Heart left ventricle (tissue), 16 donors: ENCODE data around the gene HLA-B. TPM values are rescaled to one million over a fixed set of nuclear protein-coding genes. Genes with fewer than 3 reads are reported as not detected.

Experiments
- ATAC-seq, 4 donors: fragments of 200-7000 bp; cut with Tn5 transposase; one replicate each; pipeline ENCODE4 v1.9.1; 2020 to 2022; ENCODE audit warnings: moderate library complexity in 4 of 4, mild to moderate bottlenecking in 3 of 4, moderate number of reproducible peaks in 1 of 4
- DNase-seq, 5 donors: peaks; one replicate each; pipeline ENCODE4 v3.0.0-alpha.2; 2020
- H3K27ac ChIP-seq, 12 donors: fragments of 200-600 bp; sonication (generic) in 4 of 12; one replicate each; pipeline versions ENCODE4 v1.5.0 to v1.8.0; 2016 to 2022; ENCODE audit warnings: mild to moderate bottlenecking in 2 of 12
- H3K27me3 ChIP-seq, 9 donors: fragments of 200-600 bp; sonication (generic) in 2 of 9; one replicate each; pipeline versions ENCODE4 v1.5.1 to v1.8.0; 2016 to 2022; ENCODE audit warnings: mild to moderate bottlenecking in 3 of 9
- H3K36me3 ChIP-seq, 9 donors: fragments of 200-600 bp; sonication (generic) in 2 of 9; one replicate each; pipeline versions ENCODE4 v1.5.0 to v1.8.0; 2018 to 2022; ENCODE audit warnings: mild to moderate bottlenecking in 2 of 9
- H3K4me1 ChIP-seq, 12 donors: fragments of 200-600 bp; sonication (generic) in 4 of 12; one replicate each; pipeline versions ENCODE4 v1.5.0 to v1.8.0; 2016 to 2022; ENCODE audit warnings: mild to moderate bottlenecking in 3 of 12
- H3K4me3 ChIP-seq, 12 donors: fragments of 200-600 bp; sonication (generic) in 4 of 12; one replicate each; pipeline versions ENCODE4 v1.5.0 to v1.8.0; 2017 to 2022; ENCODE audit warnings: mild to moderate bottlenecking in 9 of 12, moderate library complexity in 4 of 12
- H3K9me3 ChIP-seq, 12 donors: fragments of 200-600 bp; sonication (generic) in 4 of 12; one replicate each; pipeline versions ENCODE4 v1.5.0 to v1.8.0; 2016 to 2022; ENCODE audit warnings: mild to moderate bottlenecking in 1 of 12
- CTCF ChIP-seq, 12 donors: fragments of 200-600 bp; sonication (generic) in 4 of 12; IDR thresholded peaks; one replicate each; pipeline versions ENCODE4 v1.5.0 to v1.8.0; 2018 to 2022; ENCODE audit warnings: antibody characterized with exemption in 12 of 12, mild to moderate bottlenecking in 5 of 12
- POLR2A ChIP-seq, 2 donors: fragments of 450-650 bp; IDR thresholded peaks; one replicate each; pipeline ENCODE4 v1.6.1; 2017; ENCODE audit warnings: antibody characterized with exemption in 2 of 2, mild to moderate bottlenecking in 2 of 2, moderate library complexity in 2 of 2
- WGBS, 4 donors: extraction: QIAGEN DNeasy Blood & Tissue Kit in 2 of 4; methylation state at CpG; one replicate each; pipeline versions ENCODE4 v1.1.5 to v1.1.7; 2013 to 2018; 5-methylcytosine and 5-hydroxymethylcytosine counted together
- intact Hi-C, 10 donors: fragments of 100-400 bp; cut with DNase I; formaldehyde crosslinking; loops; one replicate each; pipeline versions ENCODE4 v1.11.1 to v1.14.2; 2022
- polyA plus RNA-seq, 2 donors: library from polyadenylated mRNA; stranded (reverse); fragments of 200-250 nt; gene quantifications; one replicate each; pipeline ENCODE4 v1.2.3, GENCODE V29; 2013
- total RNA-seq, 9 donors: library from RNA; depleted of rRNA in 2 of 9; stranded (reverse); fragments of >200 nt in 2 of 9; fragmentation: NEBNext Ultra II Directional in 3 of 9; extraction: Animal tissue kit (Norgen Biotek cat#: 25700) in 3 of 9; gene quantifications; one replicate each; pipeline versions ENCODE4 v1.1.0 to v1.2.4, GENCODE V29; 2016 to 2023
- donor health status: ischemic (EF 13 %, LVEDD 7.1; RV severe dilation, severe dysfunction).
- donor health status: healthy with polysubstance abuse.
- donor health status: DM: no; HTN: yes; CAD: no.
- donor health status: DM: no; HTN: no; CAD: no.
- donor health status: ischemic (EF 25% LVEDD 6.9; RV normal size, moderate dysfunction).
- donor health status: ischemic (EF 25% LVEDD 5.7; RV mildly dilated, moderate dysfunction).
- donor health status: healthy.
- donor health status: DM: yes; HTN: yes; CAD: no.
- donor health status: ischemic (EF 35%, LVEDD 5.7; RV mildly dilated, moderate dysfunction).
- donor health status: nonischemic (EF 11% LVEDD 7.7; RV severe dilation, severe dysfunction).
- donor health status: DM: yes; HTN: yes; CAD: no.
- donor health status: PGD.
- donor health status: ischemic (EF 29% LVEDD 5.4; RV normal size, mild dysfunction).
- donor health status: nonischemic (EF 23%, LVEDD 6.1; RV moderate dilation, normal function).

Gene HLA-B
- total and polyA plus RNA-seq, 11 donors: 235 to 2,858 (median 390) TPM

GRCh38 chr6:31353384-31353945 is 3.5 kb downstream of the HLA-B start:
- no peak for TF ChIP-seq POLR2A (IDR thresholded peaks at IDR 0.05)
- no peak for TF ChIP-seq CTCF (IDR thresholded peaks at IDR 0.05)
- ATAC-seq (no peak), DNase-seq (no peak)
- intact Hi-C loops: loop anchor here in 4 of 10 donors (5.0 kb wide), 2 partner anchors 86 to 151 kb away; no protein-coding TSS in a partner anchor
- Histone ChIP-seq H3K4me1 (peaks cover 0 to 30% (median 2%) of the 10 kb centered on the region in 12 donors), H3K9me3 (no peaks in the 10 kb centered on the region), H3K36me3 (peaks cover 0 to 34% (median 18%) of the 10 kb centered on the region in 9 donors), H3K27ac (no peak overlapping the region), H3K4me3 (peak overlapping the region in 3 of 12 donors; percentile 66 to 98 (median 71)), H3K27me3 (no peaks in the 10 kb centered on the region)
- 65 to 85% (median 73%) methylated on average over 6 of the region's 6 CpGs for WGBS, 4 donors

- no peak for DNase-seq
- intact Hi-C loops: loop anchor here in 4 of 10 donors (5.0 kb wide), 2 partner anchors 86 to 151 kb away; no protein-coding TSS in a partner anchor
- peaks cover 0 to 30% (median 2%) of the 10 kb centered on the region in 12 donors for H3K4me1 ChIP-seq
- H3K27me3 ChIP-seq: no peaks in the 10 kb centered on the region
- peak overlapping the region in 1 of 12 donors; percentile 71 for H3K4me3 ChIP-seq
- TF ChIP-seq POLR2A (IDR thresholded peaks at IDR 0.05): no peak
- no peak for TF ChIP-seq CTCF (IDR thresholded peaks at IDR 0.05)
- 47 to 73% (median 63%) methylated on average over 5 to 6 of the region's 6 CpGs for WGBS, 4 donors
- no peak overlapping the region for H3K27ac ChIP-seq
- peaks cover 0 to 34% (median 18%) of the 10 kb centered on the region in 9 donors for H3K36me3 ChIP-seq
- no peak for ATAC-seq
- no peaks in the 10 kb centered on the region for H3K9me3 ChIP-seq
These were observed 4.1 kb downstream of the HLA-B start for GRCh38 chr6:31352683-31353383.

- Histone ChIP-seq H3K9me3 (no peaks in the 10 kb centered on the region), H3K4me1 (peaks cover 0 to 26% (median 2%) of the 10 kb centered on the region in 12 donors), H3K4me3 (no peak overlapping the region), H3K27me3 (no peaks in the 10 kb centered on the region), H3K36me3 (peaks cover 0 to 34% (median 18%) of the 10 kb centered on the region in 9 donors), H3K27ac (no peak overlapping the region)
- intact Hi-C loops: loop anchor here in 4 of 10 donors (5.0 kb wide), 2 partner anchors 85 to 150 kb away; no protein-coding TSS in a partner anchor
- ATAC-seq (no peak), DNase-seq (no peak)
- WGBS, 4 donors: 35 to 62% (median 53%) methylated on average over 8 of the region's 8 CpGs
- TF ChIP-seq POLR2A (IDR thresholded peaks at IDR 0.05) (no peak), CTCF (IDR thresholded peaks at IDR 0.05) (no peak)
These were observed 4.7 kb downstream of the HLA-B start for GRCh38 chr6:31352310-31352682.
